Fibroblast of lung (primary cell): ENCODE data around the gene SESN1. TPM values are rescaled to one million over a fixed set of nuclear protein-coding genes. Genes with fewer than 3 reads are reported as not detected.

ENCODE experiments used
- DNase-seq, 2 donors: peaks; one replicate each; pipeline versions ENCODE4 v3.0.0 to v3.0.0-alpha.2; 2010; ENCODE audit warnings: low read depth in 2 of 2
- H2AFZ ChIP-seq: 2 replicates; pipeline ENCODE4 v1.5.1; 2012; ENCODE audit warnings: low read length, control low read depth, inconsistent platforms
- H3K27ac ChIP-seq: 2 replicates; pipeline ENCODE4 v1.5.1; 2011; ENCODE audit warnings: low read length, control low read depth; ENCODE audit not compliant: insufficient read depth
- H3K27me3 ChIP-seq: 2 replicates; pipeline ENCODE4 v1.5.1; 2011; ENCODE audit warnings: mild to moderate bottlenecking, low read length; ENCODE audit not compliant: control insufficient read depth, insufficient read depth
- H3K36me3 ChIP-seq: 2 replicates; pipeline ENCODE4 v1.5.1; 2011; ENCODE audit warnings: low read length; ENCODE audit not compliant: control insufficient read depth, insufficient read depth
- H3K4me1 ChIP-seq: 2 replicates; pipeline ENCODE4 v1.5.1; 2011; ENCODE audit warnings: low read length; ENCODE audit not compliant: control insufficient read depth, insufficient read depth; ENCODE audit errors: extremely low read depth
- H3K4me2 ChIP-seq: 2 replicates; pipeline ENCODE4 v1.5.1; 2011; ENCODE audit warnings: low read length, control low read depth; ENCODE audit not compliant: insufficient read depth; ENCODE audit errors: extremely low read depth
- H3K4me3 ChIP-seq, 4 experiments: fragments of 200-600 bp in 1 of 4; sonication (generic) in 1 of 4; replicated peaks in 1 of 4; 2 replicates each; pipeline ENCODE4 v1.5.1; 2011 to 2016; ENCODE audit warnings: low read length in 4 of 4, low read depth in 3 of 4, mild to moderate bottlenecking in 3 of 4, control low read depth in 2 of 4, inconsistent platforms in 1 of 4, mixed read lengths in 1 of 4; ENCODE audit not compliant: insufficient read depth in 1 of 4; ENCODE audit errors: control extremely low read depth in 1 of 4
- H3K79me2 ChIP-seq: 2 replicates; pipeline ENCODE4 v1.5.1; 2012; ENCODE audit warnings: mild to moderate bottlenecking, low read length, inconsistent platforms; ENCODE audit not compliant: control insufficient read depth, insufficient read depth
- H3K9ac ChIP-seq: 2 replicates; pipeline ENCODE4 v1.5.1; 2011; ENCODE audit warnings: mild to moderate bottlenecking, low read length, control low read depth; ENCODE audit not compliant: insufficient read depth
- H3K9me3 ChIP-seq: 2 replicates; pipeline ENCODE4 v1.5.1; 2012; ENCODE audit warnings: low read depth, low read length; ENCODE audit not compliant: control insufficient read depth, insufficient read depth
- H4K20me1 ChIP-seq: 2 replicates; pipeline ENCODE4 v1.5.1; 2011; ENCODE audit warnings: low read length; ENCODE audit not compliant: control insufficient read depth, insufficient read depth; ENCODE audit errors: extremely low read depth
- EZH2 ChIP-seq: IDR thresholded peaks from 2 replicates; pipeline ENCODE4 v1.5.1; 2012; ENCODE audit warnings: low read length, control low read depth, mild to moderate bottlenecking; ENCODE audit errors: missing control alignments
- polyA plus RNA-seq, 2 donors: library from polyadenylated mRNA; depleted of rRNA in 1 of 2; stranded (reverse) in 1 of 2; unstranded in 1 of 2; fragments of >200 nt; gene quantifications; 2 replicates each; pipeline ENCODE4 v1.2.1, GENCODE V29; 2011 to 2012; ENCODE audit warnings: missing spikeins in 1 of 2
- total RNA-seq: library from RNA; depleted of rRNA; stranded (reverse); fragments of >200 nt; gene quantifications from 2 replicates; pipeline ENCODE4 v1.2.1, GENCODE V29; 2014
- TF ChIP-seq, protein P1 (sequence below), 2 donors: IDR thresholded peaks in 1 of 2; conservative IDR thresholded peaks in 1 of 2; 1 replicate in 1 of 2; 2 replicates in 1 of 2; pipeline ENCODE4 v1.5.1; 2011 to 2012; ENCODE audit warnings: low read length in 2 of 2, control low read depth in 1 of 2, inconsistent platforms in 1 of 2, low read depth in 1 of 2, mild to moderate bottlenecking in 1 of 2

SESN1 gene
- total and polyA plus RNA-seq, 2 donors (not counting 1 experiment from before 2014, with no cell fraction given): 16.7 to 34.5 TPM

DNA sequence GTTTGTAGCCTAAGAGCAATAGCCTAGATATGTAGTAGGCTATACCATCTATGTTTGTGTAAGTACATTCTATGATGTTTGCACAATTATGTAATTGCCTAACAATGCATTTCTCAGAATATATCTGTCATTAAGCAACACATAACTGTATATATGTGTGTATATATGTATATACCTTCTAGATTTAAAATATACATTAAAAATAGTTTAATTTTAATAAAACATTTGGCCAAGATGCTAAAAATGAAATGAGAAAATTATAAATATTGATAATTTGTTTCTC lies 20.6 kb downstream of the SESN1 start:
- TF ChIP-seq EZH2: no peak
- TF ChIP-seq, protein P1, sequence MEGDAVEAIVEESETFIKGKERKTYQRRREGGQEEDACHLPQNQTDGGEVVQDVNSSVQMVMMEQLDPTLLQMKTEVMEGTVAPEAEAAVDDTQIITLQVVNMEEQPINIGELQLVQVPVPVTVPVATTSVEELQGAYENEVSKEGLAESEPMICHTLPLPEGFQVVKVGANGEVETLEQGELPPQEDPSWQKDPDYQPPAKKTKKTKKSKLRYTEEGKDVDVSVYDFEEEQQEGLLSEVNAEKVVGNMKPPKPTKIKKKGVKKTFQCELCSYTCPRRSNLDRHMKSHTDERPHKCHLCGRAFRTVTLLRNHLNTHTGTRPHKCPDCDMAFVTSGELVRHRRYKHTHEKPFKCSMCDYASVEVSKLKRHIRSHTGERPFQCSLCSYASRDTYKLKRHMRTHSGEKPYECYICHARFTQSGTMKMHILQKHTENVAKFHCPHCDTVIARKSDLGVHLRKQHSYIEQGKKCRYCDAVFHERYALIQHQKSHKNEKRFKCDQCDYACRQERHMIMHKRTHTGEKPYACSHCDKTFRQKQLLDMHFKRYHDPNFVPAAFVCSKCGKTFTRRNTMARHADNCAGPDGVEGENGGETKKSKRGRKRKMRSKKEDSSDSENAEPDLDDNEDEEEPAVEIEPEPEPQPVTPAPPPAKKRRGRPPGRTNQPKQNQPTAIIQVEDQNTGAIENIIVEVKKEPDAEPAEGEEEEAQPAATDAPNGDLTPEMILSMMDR (conservative IDR thresholded peaks at IDR 0.05 in 1 of 2, IDR thresholded peaks at IDR 0.05 in 1 of 2; ENCODE audit: low read depth in 1 of 2, low read length in 2 of 2): no peak
- no peaks in the 10 kb centered on the region for H3K79me2 ChIP-seq
- no peak overlapping the region for H3K4me3 ChIP-seq
- no peak overlapping the region for H3K4me2 ChIP-seq
- no peak for DNase-seq
- no peaks in the 10 kb centered on the region for H3K9me3 ChIP-seq
- peaks cover 2% of the 10 kb centered on the region for H3K4me1 ChIP-seq
- H2AFZ ChIP-seq: no peak overlapping the region
- no peaks in the 10 kb centered on the region for H3K36me3 ChIP-seq
- H3K9ac ChIP-seq: no peak overlapping the region
- H4K20me1 ChIP-seq: no peaks in the 10 kb centered on the region
- no peaks in the 10 kb centered on the region for H3K27me3 ChIP-seq
- H3K27ac ChIP-seq: no peak overlapping the region

DNA sequence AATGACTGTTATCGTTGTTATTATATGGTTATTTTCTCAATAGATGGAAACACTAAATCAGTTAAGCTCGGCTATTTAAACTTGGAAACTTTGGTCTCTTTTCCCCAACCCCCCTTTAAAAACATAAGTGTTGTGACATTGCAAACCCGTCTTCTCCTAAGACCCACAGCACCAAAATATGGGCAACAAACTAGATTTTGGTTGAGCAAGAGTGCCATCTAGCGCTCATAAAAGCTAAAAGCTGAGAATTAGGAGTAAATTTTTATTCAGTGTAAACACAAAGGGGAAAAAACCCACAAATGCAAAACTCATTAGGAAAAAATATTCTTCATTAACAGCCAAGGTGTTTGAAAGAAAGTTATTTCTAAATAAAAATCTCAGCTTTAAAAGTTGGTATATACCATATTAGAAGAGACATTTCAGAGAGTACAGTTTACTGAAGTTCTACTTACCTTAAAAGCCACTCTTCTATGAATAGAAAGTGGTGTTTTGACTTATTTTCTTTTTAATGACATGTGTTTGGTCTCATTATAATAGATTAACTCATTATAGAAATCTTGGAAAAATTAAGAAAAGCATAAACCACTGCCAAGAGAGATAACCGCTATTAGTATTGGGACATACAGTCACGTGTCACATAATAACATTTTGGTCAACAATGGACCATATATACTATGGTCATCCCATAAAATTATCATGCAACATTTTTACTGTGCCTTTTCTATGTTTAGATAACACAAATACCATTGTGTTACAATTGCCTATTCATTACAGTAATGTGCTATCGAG lies 21.1 kb downstream of the SESN1 start:
- Histone ChIP-seq H3K9ac (no peak overlapping the region), H3K36me3 (no peaks in the 10 kb centered on the region), H3K4me2 (no peak overlapping the region), H3K79me2 (no peaks in the 10 kb centered on the region), H3K9me3 (no peaks in the 10 kb centered on the region), H2AFZ (no peak overlapping the region), H3K27ac (no peak overlapping the region), H4K20me1 (no peaks in the 10 kb centered on the region), H3K27me3 (no peaks in the 10 kb centered on the region), H3K4me3 (no peak overlapping the region), H3K4me1 (peaks cover 2% of the 10 kb centered on the region)
- TF ChIP-seq EZH2: no peak
- TF ChIP-seq, protein P1 (conservative IDR thresholded peaks at IDR 0.05 in 1 of 2, IDR thresholded peaks at IDR 0.05 in 1 of 2; ENCODE audit: low read depth in 1 of 2, low read length in 2 of 2): peak; percentile 54 to 63
- DNase-seq: peak; percentile 53 to 86

DNA sequence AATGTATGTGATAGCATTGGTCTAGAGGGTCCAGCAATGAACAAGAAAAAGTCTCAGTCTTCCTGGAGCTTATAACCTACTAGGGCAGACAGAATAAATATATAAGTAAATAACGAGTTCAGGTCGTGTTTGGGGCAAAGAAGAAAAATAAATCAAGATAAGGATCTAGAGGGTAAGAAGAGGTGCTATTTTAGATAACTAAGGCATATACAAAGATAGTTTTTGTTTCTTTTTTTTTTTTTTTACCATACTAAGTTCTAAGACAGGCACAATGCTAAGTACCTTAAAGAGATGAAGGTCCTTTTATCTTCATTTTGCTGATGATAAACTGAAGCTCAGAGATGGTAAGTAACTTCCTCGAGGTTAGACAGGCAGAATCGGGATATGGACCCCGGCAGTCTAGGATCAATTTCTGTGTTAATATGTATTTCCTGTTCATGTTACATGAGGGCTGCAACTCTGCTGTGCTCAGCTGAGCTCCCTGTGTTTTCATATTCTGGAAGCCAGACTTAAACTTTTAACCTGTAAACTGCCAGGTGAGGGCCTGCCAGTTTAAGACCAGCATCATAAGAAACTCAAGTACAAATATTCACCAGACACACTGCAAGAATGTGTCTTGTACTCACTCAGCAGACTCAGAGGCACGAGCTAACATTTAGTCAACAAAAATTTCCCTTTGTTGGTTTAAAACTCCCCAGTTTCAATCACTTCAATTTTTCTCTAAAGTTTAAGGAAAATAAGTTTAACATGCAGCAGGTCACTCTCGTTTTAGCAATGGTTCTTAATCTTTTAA lies 23.3 kb downstream of the SESN1 start:
- H3K27me3 ChIP-seq: no peaks in the 10 kb centered on the region
- DNase-seq: no peak
- no peak overlapping the region for H3K27ac ChIP-seq
- no peaks in the 10 kb centered on the region for H4K20me1 ChIP-seq
- no peak for TF ChIP-seq EZH2
- TF ChIP-seq, protein P1 (conservative IDR thresholded peaks at IDR 0.05 in 1 of 2, IDR thresholded peaks at IDR 0.05 in 1 of 2; ENCODE audit: low read depth in 1 of 2, low read length in 2 of 2): no peak
- no peak overlapping the region for H3K9ac ChIP-seq
- H2AFZ ChIP-seq: no peak overlapping the region
- no peaks in the 10 kb centered on the region for H3K36me3 ChIP-seq
- H3K4me1 ChIP-seq: peaks cover 2% of the 10 kb centered on the region
- H3K9me3 ChIP-seq: no peaks in the 10 kb centered on the region
- no peaks in the 10 kb centered on the region for H3K79me2 ChIP-seq
- H3K4me3 ChIP-seq: no peak overlapping the region
- H3K4me2 ChIP-seq: no peak overlapping the region
